ENCODE results near the gene CNBP. TPM values are rescaled to one million over a fixed set of nuclear protein-coding genes. Genes with fewer than 3 reads are reported as not detected.

Gene CNBP
- polyA plus RNA-seq, 1 donor from 2014 or later: 329 TPM

- H2AFZ ChIP-seq (ENCODE audit: low read depth, low read length): no peak overlapping the region
- no peaks in the 10 kb centered on the region for H4K20me1 ChIP-seq (ENCODE audit: insufficient read depth)
- H3K4me2 ChIP-seq (ENCODE audit: low read length): no peak overlapping the region
- peaks cover 7% of the 10 kb centered on the region for H3K36me3 ChIP-seq (ENCODE audit: insufficient read depth, low read length)
- H3K4me3 ChIP-seq (ENCODE audit: low read length): no peak overlapping the region
- no peak for TF ChIP-seq RAD21 (conservative IDR thresholded peaks at IDR 0.05)
- no peaks in the 10 kb centered on the region for H3K79me2 ChIP-seq (replicated peaks; ENCODE audit: insufficient read depth, low read length)
- H3K9me3 ChIP-seq (ENCODE audit: low read length): no peaks in the 10 kb centered on the region
- no peaks in the 10 kb centered on the region for H3F3A ChIP-seq (ENCODE audit: insufficient read depth, low read length, poor library complexity, severe bottlenecking)
- H3K9me2 ChIP-seq (ENCODE audit: insufficient read depth, low read length): no peaks in the 10 kb centered on the region
- no peaks in the 10 kb centered on the region for H3K27me3 ChIP-seq (ENCODE audit: insufficient read depth, low read depth, low read length)
- no peak overlapping the region for H3K9ac ChIP-seq (ENCODE audit: low read length)
- H3K27ac ChIP-seq (ENCODE audit: low read length): no peak overlapping the region
Observed at GRCh38 chr3:129130291-129130813, 53.3 kb downstream of the CNBP start.

- Histone ChIP-seq H3K36me3 (ENCODE audit: insufficient read depth, low read length) (peaks cover 7% of the 10 kb centered on the region), H2AFZ (ENCODE audit: low read depth, low read length) (no peak overlapping the region)
Observed at GRCh38 chr3:129128357-129129155, 55.1 kb downstream of the CNBP start.

More at GRCh38 chr3:129128357-129129155, 55.1 kb downstream of the CNBP start:
- Histone ChIP-seq H3K79me2 (replicated peaks; ENCODE audit: insufficient read depth, low read length) (no peaks in the 10 kb centered on the region), H3K9me3 (ENCODE audit: low read length) (no peaks in the 10 kb centered on the region), H3F3A (ENCODE audit: insufficient read depth, low read length, poor library complexity, severe bottlenecking) (no peaks in the 10 kb centered on the region), H3K4me3 (ENCODE audit: low read length) (no peak overlapping the region), H3K9me2 (ENCODE audit: insufficient read depth, low read length) (no peaks in the 10 kb centered on the region), H3K27me3 (ENCODE audit: insufficient read depth, low read depth, low read length) (no peaks in the 10 kb centered on the region), H4K20me1 (ENCODE audit: insufficient read depth) (no peaks in the 10 kb centered on the region), H3K27ac (ENCODE audit: low read length) (no peak overlapping the region), H3K9ac (ENCODE audit: low read length) (no peak overlapping the region), H3K4me2 (ENCODE audit: low read length) (no peak overlapping the region)
- TF ChIP-seq TAF1 (IDR thresholded peaks at IDR 0.05; ENCODE audit: low read depth) (no peak), POLR2AphosphoS5 (IDR thresholded peaks at IDR 0.05) (no peak), REST (IDR thresholded peaks at IDR 0.05; ENCODE audit: borderline replicate concordance) (no peak), SMC3 (conservative IDR thresholded peaks at IDR 0.05; ENCODE audit: poor library complexity) (no peak), RAD21 (conservative IDR thresholded peaks at IDR 0.05) (no peak), CTCF (IDR thresholded peaks at IDR 0.05; ENCODE audit: poor library complexity, severe bottlenecking) (no peak), EP300 (conservative IDR thresholded peaks at IDR 0.05; ENCODE audit: poor library complexity, severe bottlenecking) (no peak), EZH2 (IDR thresholded peaks at IDR 0.05; ENCODE audit: borderline replicate concordance, insufficient read depth, low read length, poor library complexity, severe bottlenecking) (no peak), MXI1 (conservative IDR thresholded peaks at IDR 0.05; ENCODE audit: poor library complexity, severe bottlenecking) (no peak)
